GM19324 (cell line): ENCODE measurements around the gene KRTAP5-4.
"Not testable (repeated sequence)": the region's sequence is repeated elsewhere in the genome, so short reads cannot be mapped to it uniquely, and the experiment has no call there.

Source experiments
- ATAC-seq: cut with Tn5 transposase; IDR thresholded peaks from one replicate; pipeline ENCODE4 v1.9.1; 2021; ENCODE audit warnings: mild to moderate bottlenecking, moderate library complexity; ENCODE audit not compliant: unreplicated experiment, low FRiP score

KRTAP5-4 gene

DNA sequence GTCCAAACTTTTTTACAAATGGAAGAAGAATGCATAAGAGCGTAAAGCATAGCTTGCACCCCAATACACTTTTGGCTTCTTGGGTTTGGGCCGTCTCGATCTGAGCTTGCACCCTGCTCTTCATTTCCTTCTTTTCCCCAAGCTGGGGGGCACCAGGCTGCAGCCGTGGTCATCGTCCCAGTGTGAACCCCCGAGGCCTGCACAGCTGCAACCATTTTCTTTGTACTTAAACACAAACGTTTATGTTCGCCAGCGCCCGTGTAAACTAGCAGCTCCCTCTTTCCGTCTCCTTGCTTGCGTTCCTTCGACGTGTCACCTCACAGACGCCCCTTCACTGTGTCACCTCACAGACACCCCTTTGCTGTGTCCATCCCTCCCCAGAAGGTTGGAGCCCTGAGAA is 17.7 kb upstream of the KRTAP5-4 start:
- ATAC-seq = no peak

DNA sequence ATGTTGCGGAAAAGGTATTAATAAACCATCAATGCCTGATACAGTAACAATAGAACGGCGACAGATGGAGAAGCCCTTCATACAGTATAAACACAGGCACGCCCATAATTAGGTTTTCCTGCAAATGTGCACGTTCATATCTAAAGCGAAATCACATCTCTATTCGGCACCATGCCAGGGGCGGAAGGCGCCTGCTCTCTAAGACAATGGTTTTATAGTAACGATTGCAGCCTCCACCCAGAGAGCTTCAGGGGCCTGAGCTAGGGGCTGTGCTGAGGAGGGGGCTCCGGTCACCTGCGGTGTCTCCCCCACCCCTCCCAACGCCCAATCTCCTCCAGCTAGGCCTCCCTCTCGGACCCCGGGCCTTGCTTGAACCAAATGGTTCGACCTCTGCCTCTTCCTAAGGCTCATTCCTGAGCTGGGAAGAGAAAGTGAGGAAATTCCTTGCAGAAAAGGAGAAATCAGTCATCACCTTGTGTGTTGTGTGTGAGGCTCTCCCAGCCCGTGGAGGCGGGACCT is 17.2 kb upstream of the KRTAP5-4 start:
- no peak for ATAC-seq

DNA sequence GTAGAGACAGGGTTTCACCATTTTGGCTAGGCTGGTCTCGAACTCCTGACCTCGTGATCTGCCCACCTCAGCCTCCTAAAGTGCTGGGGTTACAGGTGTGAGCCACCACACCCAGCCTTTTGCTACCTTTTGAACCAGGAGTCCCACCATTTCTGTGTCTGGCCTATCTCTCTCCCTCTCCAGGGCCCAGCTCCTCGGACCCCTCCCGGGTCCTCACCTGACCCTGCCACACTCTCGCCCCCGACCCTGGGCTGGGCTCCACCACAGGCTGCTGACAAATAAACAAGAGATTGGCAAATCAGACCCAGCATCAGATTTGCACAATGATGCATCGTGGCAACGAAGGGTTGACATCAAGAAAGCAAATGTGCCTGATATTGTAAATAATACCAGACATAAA is 16.4 kb upstream of the KRTAP5-4 start:
- ATAC-seq = no peak

- ATAC-seq = no peak
Measured at GRCh38 chr11:1637628-1638027, 15.7 kb upstream of the KRTAP5-4 start.

DNA sequence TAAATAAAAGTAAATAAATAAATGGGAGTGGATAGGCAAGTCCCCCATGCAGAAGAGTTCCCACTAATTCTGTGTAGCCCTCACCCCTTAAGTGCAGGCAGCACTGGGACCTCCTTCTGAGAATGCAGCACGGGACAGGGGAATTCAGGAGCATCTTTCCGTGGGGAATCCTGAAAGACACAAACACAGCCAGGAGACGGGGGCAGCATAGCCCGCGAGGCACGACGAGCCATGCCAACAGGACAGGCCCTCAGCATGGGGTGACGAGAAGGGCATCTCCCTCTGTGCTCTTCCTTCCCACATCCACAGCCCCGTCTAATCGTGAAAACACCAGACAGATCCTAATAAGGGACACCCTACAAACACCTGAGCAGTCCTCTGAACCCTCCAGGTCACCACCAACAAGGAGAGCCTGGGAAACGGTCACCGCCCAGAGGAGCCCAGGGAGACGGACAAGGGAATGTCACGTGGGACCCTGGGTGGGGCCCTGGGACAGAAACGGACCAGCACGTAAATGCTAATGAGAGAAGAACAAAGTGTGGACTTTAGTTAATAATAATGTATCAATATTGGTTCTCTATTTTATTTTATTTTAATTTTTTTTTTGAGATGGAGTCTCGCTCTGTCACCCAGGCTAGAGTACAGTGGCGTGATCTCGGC is 14.5 kb upstream of the KRTAP5-4 start:
- no peak for ATAC-seq

DNA sequence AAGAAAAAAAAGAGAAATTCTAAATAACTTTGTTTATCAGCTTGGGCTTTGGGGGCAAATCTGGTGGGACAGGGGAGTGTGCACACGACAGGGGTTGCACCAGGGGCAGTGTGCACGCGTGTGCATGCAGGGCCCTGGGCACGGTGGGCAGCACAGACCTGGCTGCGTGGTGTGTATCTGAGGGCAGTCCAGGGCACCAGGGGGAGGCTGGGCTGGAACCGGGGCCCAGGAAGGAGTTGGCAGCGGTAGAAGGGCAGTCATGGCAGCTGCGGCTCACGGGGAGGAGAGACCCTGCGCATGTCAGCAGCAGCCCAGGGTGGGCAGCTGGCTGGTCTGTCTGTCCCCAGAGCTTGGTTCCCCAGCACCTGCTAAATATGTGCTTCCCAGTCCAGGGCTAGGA is 11.9 kb upstream of the KRTAP5-4 start:
- no peak for ATAC-seq

DNA sequence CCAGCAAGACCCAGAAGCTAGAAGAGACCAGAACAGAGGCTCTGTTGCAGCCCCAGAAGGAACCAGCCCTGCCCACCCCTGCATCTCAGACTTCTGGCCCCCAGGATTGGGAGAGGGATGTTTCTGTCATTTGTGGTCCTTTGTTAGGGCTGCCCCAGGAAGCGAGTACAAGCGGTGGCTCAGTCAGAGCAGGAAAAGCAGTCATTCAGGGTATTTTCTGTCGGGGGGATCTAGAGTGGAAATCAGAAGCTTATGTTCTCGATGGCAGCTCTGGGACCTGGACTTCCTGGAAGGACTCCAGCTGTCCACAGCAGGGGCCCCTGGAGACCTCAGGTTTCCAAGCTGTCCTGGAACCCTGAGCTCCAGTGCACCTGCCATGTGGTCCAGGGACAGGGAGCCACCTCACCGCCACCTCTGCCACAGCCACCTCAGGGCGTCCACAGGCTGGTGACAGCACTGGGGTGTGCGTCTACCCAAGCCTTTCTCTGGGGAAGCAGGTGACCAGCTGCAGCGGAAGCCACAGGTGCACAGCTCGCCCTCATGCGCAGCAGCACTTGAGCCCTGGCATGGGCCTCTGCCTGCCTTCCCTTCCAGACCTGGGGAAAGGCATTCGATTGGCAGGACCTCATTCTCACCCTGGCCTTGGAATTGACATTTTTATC is 10.2 kb upstream of the KRTAP5-4 start:
- ATAC-seq = no peak

- ATAC-seq = no peak
Measured at GRCh38 chr11:1631066-1631568, 9.2 kb upstream of the KRTAP5-4 start.

GRCh38 chr11:1630271-1630670 is 8.3 kb upstream of the KRTAP5-4 start:
- ATAC-seq = no peak

GRCh38 chr11:1629326-1630185 is 7.6 kb upstream of the KRTAP5-4 start, which contains the start of gene KRTAP5-5:
Gene KRTAP5-5 (plus strand): TSS chr11:1629775. CDS start chr11:1629841, 66 bp downstream.
- ATAC-seq = no peak

DNA sequence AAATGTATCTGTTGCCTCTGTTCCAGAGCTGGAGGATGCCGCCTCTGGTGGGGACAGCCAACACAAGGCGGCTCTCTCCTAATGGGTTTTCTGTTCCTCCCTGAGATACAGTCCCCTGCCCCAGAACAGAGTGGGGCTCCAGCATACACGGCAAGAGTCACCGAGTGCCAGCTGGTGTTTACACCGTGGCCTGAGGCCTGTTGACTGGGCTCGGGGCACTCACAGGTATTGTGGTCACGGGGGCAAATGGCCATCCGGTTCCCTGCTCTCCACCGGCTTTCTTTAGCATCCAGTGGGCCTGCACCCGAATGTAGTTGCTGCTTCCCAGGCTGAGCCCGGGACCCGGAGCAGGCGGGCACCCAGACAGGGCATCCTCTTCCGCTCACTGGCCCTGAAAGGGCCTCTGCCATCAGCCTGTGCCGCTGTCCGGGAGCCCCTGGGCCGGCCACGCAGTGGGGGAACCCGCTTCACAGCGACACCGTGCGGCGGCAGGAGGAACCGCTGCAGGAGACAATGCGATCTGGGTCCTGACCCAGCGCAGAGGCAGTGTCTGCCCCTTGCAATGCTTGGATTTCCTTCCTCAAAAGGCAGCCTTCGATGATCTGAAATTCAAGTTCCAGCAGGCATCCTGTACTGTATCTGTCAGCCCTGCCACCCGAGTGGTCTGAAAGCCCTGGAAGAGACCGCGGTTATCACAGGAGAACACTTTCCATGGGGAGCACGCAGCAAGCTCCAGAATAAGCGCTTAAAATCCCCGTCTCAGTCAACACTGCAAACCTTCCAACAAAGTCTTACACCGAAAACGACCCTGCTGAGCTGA is 6.8 kb upstream of the KRTAP5-4 start:
- no peak for ATAC-seq

- ATAC-seq = no peak
Measured at GRCh38 chr11:1625541-1625940, 3.6 kb upstream of the KRTAP5-4 start.

DNA sequence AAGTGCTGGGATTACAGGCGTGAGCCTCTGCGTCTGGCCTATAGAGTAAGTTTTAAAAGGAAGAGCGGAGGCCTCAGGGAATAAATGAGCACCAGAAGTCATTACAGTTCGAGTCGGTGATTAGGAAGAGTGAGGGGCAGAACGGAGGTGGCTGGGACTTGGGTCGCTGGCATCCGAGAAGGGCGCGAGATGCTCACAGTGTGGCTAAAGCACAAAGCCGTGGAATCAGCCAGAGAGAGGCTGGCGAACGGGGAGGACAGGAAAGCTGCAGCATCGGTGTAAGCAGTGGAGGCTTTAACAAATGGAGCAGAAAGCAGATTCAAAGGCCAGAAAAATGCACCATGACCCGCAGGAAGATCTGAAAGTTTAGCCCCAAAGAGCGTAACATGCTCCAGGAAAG is 2.7 kb upstream of the KRTAP5-4 start:
- ATAC-seq = no peak

DNA sequence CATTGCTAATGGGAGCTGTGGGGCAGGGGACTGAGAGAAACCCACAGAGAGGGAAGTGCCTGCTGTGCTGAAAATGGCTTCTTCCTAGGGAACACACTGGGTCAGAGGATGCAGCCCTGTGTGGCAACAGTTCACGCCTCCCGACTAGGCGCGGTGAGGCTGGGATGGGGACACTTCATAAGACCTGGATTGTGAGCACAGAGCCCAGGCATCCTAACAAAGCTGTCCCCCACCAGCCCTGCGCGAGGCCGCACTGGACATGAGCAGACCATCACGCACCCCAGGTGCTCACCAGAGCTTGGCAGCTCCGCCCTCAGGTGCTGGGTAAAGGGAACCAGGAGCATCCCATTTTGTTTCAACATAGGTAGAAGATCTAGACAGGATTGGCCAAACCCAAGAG is 1.8 kb upstream of the KRTAP5-4 start:
- no peak for ATAC-seq

GRCh38 chr11:1619449-1619848 is 2.5 kb downstream of the KRTAP5-4 start:
- no peak for ATAC-seq

DNA sequence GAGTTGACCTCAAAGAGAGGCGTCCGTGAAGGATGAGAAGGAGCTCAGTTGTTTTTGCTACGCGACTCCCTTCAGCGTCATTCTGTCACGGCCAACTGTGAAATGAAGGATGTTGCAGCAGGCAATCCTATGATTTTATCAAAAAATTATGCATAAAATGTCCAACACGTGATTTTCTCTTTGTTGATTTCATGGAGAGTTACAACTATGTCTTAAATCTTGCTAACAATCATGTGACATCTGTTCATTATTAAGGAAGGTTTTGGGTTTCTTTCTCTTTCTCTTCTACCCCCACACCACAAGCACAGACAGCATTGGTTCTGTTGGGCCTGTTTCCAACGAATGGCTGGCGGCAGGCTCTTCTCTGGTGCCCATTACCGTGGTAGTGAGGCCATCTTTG is 3.7 kb downstream of the KRTAP5-4 start:
- no peak for ATAC-seq

GRCh38 chr11:1608363-1608762 is 13.6 kb downstream of the KRTAP5-4 start, which contains the start of gene KRTAP5-3:
Gene KRTAP5-3 (minus strand): TSS chr11:1608463. CDS start chr11:1608385, 78 bp downstream.
- ATAC-seq = no peak

DNA sequence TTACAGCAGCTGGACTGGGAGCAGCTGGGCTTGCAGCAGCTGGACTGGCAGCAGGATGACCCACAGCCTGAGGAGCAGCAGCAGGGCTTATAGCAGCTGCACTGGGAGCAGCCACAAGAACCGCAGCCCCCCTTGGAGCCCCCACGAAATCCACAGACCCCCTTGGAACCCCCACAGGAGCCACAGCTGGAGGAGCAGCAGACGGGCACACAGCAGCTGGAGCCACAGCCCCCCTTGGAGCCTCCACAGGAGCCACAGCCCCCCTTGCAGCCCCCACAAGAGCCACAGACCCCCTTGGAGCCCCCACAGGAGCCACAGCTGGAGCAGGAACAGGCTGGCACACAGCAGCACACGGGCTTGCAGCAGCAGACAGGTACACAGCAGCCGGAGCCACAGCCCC is 14.0 kb downstream of the KRTAP5-4 start:
- not testable (repeated sequence) for ATAC-seq

- not testable (repeated sequence) for ATAC-seq
Measured at GRCh38 chr11:1607156-1607845, 14.6 kb downstream of the KRTAP5-4 start.
